ENCODE data around the gene RNASET2.
"Not testable (repeated sequence)": the region's sequence is repeated elsewhere in the genome, so short reads cannot be mapped to it uniquely, and the experiment has no call there.

The RNASET2 gene

DNA sequence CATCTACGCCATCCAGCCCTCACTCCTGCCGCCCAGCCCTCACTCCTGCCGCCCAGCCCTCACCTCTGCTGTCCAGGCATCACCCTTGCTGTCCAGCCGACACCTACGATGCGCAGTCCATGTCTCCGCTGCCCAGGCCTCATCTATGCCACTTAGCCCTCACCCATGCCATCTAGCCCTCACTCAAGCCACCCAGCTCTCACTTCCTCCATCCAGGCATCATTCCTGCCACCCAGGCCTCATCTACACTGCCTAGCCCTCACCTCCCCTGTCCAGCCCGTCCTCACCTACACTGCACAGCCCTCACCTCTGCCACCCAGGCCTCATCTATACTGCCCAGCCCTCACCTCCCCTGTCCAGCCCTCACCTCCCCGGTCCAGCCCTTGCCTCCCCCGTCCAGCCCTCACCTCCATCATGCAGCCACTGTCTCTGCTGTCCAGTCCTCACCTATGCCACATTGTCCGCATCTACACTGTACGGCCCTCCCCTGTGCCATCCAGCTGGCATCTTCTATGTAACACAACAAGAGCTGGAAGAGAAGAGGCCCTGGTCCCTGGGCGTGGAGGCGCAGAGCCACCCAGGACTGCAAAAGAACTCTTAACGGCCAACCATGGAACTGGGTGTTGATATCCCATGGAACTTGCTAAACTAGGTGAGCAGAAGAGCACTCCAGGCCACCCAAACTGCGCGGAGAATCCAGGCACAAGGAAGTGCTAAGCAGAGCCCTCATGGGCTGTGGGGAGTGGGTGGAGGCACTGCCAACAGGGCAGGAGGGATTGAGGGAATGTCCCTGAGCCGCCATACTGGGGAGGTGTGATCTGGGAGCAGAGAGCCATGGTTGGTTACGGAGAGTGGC is 31.0 kb downstream of the RNASET2 start:
- no peak for DNase-seq

DNA sequence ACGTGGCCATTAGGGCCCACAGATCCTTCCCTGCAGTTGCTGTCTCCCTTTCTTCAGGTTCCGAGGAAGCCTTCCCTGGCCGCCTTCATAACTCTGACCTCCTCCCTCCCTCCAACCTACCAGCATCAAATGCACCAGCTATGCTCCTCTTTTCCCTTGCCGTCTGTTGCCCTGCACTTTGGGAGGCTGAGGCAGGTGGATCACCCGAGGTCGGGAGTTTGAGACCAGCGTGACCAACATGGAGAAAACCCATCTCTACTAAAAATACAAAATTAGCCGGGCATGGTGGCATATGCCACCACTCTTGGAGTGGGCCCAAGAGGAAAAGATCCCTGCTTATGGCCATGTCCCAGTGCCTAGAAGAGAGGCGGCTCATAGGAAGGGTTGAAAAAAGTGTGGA is 31.8 kb downstream of the RNASET2 start:
- DNase-seq = no peak

DNA sequence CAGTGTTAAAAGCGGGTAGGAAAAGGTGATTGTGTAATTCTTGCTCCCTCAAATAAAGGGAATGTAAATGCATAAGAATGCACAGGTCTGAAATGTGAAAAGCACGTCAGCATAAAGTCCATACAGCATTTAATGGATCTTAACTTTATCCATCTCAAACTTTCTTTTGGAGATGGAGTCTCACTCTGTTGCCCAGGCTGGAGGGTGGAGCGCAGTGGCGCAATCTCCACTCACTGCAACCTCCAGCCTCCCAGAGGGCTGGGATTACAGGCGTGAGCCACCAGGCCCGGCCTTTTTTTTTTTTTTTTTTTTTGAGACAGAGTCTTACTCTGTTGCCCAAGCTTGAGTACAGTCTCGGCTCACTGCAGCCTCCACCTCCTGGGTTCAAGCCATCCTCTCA is 33.4 kb downstream of the RNASET2 start:
- DNase-seq = no peak

DNA sequence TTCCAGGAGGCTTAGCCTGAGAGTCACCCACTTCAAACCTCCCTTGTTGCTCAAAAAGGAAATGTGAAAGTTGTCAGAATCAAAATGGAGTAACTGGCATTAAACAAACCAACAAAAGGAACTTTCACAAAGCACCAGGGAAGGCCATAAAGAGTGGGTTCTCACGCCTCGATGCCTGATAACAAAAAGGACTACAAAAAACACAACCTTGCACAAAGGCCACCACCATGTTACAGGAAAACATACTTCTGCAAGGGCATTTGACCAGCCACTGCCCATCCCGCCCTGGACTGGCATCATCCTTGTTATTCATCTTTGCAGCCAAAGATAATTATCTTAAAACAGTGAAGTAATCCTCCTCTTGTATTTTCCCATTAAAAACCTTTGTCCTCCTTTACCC is 34.8 kb downstream of the RNASET2 start:
- no peak for DNase-seq

DNA sequence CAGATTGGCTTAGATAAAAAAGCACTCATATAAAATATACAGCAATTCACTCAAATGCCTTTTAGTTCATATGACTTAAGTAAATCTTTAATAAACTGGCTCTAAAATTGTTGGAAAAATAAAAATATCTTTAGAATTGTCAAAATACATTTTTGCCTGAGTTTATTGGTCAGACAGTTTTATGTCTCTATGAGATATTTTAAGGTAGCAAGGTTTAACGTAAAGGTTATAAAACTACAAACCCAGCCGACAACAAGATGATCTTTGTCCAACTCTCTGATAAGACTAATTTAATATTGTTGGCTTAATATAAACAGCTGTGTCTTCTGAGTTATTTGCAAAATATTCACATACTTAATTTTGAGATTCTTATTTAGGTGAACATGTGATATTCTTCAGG is 39.5 kb downstream of the RNASET2 start:
- DNase-seq = no peak

DNA sequence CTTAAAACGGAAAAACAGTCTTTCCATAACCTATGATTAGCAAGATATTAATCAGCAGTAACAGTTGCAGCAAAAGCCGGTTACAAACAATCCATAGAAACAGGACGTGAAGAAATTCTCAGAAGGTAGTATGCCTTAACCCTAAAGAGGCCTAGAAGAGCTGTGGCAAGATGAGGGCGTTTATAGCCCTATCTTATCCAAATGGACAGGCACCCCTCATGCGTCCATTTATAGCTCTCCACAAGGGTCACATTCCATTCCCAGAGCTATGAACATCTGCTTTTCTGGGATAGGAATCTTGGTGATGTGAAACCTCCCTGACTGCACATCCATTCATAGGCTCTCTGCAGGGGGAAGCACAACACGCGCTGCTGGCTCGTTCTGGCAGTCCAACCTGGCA is 40.9 kb downstream of the RNASET2 start:
- DNase-seq = not testable (repeated sequence)

DNA sequence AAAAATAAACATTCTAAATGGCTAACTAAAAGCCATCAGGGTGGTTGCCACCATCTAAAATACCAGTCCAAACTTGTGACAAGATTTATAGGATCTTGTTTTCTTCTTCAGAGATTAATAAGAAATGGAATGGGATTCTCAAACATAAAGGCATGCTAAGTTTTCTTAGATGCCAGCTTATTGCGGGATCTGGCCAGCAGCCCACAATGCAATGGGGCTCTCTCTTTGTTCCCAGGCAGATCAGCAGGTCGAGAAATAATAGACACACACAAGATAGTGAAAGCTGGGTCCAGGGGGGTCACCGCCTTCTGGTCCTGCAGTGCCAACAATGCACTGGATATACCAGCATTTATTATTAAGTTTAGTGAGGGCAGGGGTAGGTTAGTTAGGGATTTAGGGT is 41.4 kb downstream of the RNASET2 start:
- not testable (repeated sequence) for DNase-seq

DNA sequence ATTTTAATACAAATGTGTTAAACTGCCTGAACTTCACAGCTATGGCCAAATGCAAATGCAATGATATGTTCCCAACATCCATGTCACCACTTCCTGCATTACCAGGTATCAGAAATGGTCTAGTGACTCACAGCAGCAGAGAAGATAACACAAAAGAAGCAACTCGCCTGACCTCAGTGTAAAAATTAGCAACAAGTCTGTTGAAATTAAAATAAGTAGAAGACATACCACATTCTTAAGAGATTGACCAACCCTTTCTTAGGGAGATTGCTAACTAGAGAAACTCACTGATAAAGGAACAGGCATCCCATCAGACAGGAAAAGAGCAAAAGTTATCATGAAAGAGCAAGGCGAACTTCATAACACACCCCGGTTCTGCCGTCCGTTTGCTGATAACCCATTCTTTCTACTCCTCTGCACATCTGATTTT is 45.1 kb downstream of the RNASET2 start:
- DNase-seq = no peak

DNA sequence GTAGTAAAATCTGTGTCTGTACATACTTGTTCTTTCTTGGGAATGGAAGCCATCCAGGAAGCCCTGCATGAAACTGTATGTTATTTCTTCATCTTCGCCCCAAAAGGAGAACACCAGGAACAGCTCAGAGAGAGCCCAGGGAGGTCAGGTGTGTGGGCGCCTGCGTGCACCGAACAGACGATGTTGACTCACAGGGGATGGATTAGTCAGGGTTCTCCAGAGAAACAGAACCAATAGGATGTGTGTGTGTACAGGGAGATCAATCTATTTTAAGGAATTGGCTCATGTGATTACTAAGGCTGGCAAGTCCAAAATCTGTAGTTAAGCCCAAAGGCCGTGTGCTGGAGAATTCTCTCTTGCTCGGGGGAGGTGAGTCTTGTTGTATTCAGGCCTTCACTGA is 45.7 kb downstream of the RNASET2 start:
- no peak for DNase-seq

DNA sequence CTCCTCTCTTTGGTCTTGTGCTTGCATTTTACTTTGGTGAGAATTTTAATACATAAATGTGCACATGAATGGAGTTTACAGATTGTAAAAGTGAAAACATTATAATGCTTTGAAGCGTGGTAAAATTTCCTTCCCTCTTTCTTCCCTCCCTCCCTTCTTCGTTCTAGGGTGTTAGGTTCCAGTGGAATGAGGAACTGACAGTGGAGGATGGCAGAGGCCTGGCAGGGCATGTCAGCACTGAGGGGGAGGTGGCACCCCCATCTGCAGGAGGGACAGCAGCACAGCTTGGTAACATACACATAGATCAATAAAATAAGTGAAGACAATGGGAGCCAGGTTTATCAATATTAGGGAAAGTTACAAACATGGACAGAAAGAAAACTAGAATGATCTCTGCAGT is 47.5 kb downstream of the RNASET2 start:
- DNase-seq = no peak

DNA sequence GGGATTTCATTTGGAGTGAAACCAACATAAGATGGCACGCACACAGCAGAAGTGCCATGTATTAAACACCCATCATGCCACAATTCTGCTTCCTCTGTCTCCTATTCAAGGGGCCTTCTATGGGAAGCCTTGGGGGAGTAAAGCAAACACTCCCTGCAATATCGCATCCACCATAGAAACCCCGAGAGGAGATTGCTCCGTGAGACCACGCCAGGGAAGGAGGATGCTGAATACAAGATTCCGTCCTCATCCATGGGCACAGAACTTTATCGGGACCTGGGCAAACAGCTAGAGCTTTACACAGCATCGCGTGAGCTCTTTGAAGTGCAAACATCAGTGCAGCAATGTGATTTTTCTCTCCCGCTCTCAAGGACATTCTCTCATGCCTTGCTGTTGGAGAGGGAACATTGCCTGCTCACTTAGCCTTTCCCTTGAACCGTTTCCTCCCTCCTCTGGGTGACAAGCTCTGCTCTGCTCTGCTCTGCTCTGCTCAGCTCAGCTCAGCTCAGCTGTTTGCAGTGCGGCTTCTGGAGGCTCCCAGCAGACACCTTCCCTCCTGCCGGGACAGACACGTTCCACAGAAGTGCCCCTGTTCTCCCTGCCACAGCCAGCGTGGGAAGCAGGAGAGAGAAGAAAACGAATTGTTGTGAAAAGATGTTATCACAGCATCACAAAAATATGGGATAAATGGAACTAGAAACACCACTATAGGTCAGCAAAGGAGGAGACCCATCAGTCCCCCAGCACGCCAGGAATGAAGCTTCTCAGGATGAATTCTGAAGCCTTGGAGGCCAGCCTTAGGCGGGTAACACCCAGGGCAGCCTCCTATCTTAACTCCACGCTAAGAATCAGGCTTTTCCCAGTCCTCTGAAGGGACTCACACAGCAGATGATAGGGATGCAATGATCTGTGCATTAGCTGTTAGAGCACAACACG is 48.2 kb downstream of the RNASET2 start:
- DNase-seq = no peak

DNA sequence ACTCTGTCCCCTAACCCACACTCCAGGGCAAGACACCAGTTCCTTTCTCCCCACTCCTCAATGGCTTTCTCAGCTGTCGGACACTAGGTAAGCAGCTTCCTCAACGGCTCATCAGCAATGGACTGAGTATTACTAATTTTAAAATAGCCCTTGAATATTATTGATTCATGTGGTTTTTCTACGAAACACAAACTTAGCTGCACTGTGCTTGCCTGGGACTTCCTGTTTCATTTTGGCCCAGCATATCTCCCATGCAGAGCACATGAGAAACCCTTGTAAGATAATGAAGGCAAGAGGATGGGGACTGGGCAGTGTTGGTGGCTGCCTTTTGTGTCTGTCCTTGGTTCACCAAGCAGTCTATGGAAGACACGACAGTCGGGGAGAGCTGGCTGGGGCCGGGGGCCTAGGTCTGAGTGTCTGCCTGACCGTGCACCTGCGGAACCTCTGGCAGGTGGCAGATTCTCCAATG is 48.9 kb downstream of the RNASET2 start:
- no peak for DNase-seq

DNA sequence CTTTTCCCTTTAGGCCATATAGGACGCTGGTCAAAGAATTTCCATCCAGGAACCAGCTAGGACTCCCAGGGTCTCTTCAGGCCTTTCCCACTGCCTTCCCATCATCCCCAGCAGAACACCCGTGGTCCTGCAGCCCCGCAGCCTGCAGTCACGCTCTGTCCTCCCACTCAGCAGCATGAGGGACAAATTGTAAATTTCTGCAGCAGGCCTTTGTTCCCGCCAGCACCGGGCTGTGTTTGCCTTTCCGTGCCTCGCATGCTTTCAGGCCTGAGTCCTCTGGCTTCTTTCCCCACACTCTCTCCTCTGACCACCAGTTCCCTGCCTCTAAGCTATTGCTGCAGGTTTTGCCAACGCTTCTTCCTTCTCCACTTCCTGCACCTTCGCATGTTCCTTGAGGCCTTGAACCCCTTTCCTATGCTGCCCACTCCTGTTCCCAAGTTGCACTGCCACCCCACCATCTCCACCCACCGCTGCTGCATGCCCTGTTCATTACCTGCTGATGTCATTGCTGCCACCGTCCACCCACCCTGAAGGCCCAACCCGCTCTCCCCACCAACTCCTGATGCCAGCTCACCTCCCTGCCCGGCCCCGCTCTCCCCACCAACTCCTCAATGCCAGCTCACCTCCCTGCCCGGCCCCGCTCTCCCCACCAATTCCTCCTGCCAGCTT is 49.8 kb downstream of the RNASET2 start:
- DNase-seq = no peak

DNA sequence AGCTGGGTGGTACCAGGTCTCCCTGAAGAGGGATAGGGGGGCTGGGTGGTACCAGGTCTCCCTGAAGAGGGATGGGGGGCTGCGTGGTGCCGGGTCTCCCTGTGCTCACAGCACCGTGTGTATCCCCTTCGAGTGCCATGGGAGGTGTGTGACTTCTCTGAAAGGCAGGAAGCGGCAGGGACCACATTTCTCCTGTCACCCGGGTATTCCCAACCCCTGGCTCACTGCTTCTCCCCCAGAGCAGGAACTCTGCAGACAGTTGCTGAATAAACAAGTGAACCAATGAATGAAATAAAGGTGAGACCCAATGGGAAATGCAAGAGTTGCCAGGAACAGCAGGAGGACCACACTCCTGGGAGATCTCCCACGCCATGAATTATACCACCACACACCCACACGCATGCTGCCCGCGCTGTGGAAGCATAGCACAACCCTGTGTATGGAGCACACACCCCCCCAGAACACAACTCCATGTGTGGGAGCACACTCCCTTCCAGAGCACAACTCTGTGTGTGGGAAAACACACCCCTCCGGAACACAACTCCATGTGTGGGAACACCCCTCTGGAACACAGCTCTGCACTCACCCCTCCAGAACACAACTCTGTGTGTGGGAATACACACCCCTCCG is 50.7 kb downstream of the RNASET2 start:
- DNase-seq = no peak

DNA sequence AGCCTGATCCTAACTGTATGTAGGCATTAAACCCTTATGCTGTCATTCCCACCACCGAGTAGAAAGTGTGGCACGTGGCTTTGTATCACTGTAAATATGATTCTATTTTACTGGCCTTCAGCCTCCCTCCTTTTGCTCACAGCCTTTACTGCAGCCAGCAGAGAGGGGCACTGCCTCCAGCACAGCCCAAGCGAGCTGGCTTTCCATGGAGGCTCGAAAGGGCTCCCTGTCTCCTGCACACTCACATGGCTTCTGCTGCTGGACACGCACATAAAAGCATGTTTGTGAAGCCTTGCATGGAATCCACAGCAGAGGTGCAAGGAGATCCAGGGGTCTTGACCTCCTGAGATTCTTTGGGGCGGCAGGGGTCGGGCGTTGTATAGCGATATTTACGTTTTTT is 51.3 kb downstream of the RNASET2 start:
- no peak for DNase-seq

DNA sequence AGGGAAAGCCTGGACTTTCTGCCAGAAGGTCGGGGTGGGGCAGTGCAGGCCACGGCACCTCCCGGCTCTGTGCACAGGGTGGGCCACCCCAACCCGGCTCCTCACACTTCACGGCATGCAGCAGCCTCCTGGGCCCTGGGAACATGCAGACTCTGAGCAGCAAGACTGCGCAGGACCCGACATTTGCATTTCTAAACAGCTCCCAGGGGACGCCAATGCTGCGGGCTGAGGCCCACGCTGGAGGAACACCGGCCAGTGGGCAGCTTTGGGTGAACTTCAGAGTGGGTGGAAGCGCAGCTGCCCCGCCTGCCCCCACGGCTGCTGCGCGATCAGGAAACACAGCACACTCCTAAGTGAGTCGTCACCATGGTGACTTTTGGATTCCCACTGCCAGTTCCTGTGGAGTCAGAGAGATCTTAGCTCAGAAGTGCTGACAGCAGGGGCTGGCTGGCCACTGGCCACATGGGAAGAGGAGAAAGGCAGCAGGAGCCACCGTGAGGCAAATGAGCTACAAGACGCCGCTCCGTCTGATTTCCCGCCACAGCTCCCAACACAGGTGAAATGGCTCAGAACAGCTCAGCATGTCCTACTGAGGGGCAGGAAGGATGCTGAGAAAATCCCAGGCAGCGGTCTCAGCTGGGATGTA is 52.1 kb downstream of the RNASET2 start:
- no peak for DNase-seq

DNA sequence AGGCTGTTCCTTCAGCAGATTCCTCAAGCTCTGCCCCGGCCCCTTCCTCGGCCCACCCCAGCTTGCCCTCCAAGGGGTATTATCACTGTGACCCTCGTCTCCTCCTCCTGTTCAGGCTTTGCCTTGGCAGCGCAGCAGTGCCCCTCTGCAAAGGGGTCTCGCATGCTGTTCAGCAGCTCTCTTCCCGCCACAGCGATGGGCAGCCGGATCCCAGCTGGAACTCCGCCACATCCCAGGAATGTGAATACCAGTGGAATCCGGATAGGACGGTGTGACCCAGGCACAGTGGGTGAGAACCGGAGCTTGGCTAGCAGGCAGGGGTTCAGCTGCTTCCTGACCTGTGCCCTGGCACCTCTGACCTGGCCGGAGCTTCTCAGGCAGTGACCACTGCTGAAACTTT is 52.9 kb downstream of the RNASET2 start:
- DNase-seq = no peak

DNA sequence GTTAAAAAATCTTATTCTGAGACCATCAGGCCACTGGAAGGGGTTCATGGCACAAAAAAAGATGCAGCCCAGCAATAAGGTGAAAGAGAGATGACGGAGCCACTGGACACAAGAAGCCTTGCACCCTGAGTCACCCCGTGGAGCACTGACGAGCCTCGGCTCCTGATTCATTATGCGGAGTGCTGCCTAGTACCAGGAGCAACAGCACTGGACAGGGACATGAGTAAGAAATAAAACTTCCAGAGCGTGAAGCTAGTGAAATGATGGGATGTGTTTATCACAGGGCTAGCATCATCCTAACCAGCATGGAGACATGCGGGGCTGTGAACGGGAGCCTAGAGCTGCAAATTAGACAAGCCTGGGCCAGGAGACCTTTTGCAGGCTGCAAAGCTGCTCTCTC is 53.3 kb downstream of the RNASET2 start:
- no peak for DNase-seq

DNA sequence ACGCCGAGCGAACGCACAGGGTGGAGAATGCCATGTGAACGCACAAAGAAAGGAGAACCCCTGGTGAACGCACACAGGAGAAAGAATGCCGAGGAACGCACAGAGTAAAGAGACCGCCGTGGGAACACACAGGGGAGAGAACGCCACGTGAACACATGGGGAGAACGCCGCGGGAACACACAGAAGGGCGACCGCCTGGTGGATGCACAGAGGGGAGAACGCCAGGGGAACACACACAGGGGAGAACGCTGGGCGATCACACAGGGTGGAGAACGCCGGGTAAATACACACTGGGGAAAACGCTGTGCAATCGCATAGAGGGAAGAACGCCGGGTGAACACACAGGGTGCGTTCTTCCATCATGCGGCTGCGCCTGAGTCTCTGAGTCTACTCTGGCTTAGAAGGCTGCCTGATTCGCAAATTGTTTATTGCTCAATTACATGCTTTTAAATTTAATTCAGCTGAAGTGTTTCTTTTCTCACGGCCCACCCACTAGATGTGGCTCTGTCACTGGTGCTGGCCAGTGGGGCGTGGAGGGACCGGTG is 54.1 kb downstream of the RNASET2 start:
- no peak for DNase-seq

DNA sequence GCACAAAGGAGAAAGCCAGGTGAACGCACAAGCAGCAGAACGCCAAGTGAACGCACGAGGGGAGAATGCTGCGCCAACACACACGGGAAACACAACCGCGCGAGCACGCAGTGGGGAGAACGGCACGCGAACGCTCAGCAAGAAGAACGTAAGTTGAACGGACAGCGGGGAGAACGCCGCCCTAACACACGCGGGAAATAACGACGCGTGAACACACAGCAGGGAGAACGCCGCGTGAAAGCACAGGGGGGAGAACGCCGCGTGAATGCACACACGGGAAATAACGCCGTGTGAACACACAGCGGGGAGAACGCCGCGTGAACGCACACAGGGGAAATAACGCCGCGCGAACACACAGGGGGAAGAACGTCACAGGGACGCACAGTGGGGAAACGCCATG is 54.7 kb downstream of the RNASET2 start:
- no peak for DNase-seq

DNA sequence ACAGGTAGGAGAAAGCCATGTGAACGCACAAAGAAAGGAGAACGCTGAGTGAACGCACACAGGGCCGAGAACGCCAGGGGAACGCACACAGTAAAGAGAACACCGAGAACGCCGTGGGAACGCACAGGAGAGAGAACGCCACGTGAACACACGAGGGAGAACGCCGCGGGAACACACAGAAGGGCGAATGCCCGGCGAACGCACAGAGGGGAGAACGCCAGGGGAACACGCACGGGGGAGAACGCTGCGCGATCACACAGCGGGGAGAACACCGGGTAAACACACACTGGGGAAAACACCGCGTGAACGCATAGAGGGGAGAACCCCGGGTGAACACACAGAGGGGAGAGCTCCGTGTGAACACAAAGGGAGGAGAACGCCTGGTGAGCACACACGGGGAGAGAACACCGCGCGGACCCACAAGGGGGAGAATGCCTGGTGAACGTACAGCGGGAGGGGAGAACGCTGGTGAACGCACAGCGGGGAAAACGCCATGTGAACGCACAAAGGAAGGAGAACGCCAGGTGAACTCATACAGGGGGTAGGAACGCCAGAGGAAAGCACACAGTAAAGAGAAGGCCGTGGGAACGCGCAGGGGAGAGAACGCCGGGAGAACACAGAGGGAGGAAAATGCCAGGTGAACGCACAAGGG is 55.3 kb downstream of the RNASET2 start:
- DNase-seq = no peak

Data from GOT3 (cell line).